GM12892 (cell line): ENCODE measurements around the gene TSSK3.

Experiments used
- DNase-seq: peaks from one replicate; pipeline ENCODE4 v3.0.0; 2011; ENCODE audit not compliant: insufficient read length
- FAIRE-seq: peaks from 2 replicates; lab custom pipeline; 2011; peaks lifted over from hg19 to GRCh38; lab: Jason Lieb, UNC
- POLR2A ChIP-seq: IDR thresholded peaks from 2 replicates; pipeline ENCODE4 v1.6.1; 2011; ENCODE audit warnings: low read depth, low read length, control low read depth
- POLR2AphosphoS5 ChIP-seq: IDR thresholded peaks from 2 replicates; pipeline ENCODE4 v1.6.1; 2011; ENCODE audit warnings: low read depth, low read length, control low read depth
- TAF1 ChIP-seq: IDR thresholded peaks from 2 replicates; pipeline ENCODE4 v1.6.1; 2011; ENCODE audit warnings: low read depth, mild to moderate bottlenecking, control low read depth, low read length, borderline replicate concordance

Gene TSSK3

DNA sequence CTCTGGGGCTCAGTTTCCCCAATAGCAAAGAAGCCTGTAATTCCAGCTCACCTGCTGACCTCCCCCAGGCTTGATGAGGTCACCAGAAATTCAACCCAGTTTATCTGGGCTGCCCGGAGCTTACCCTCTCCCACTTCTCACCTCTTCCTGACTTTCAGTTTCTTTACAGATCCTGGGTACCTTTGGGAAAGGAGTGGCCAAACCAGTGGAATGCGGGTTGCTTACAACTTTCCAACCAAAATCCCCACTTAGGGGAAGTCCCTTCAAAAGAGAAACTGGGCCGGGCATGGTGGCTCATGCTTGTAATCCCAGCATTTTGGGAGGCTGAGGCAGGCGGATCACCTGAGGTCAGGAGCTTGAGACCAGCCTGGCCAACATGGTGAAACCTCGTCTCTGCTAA lies 20.4 kb upstream of the TSSK3 start:
- no peak for FAIRE-seq
- TF ChIP-seq POLR2AphosphoS5 (no peak), TAF1 (no peak)

DNA sequence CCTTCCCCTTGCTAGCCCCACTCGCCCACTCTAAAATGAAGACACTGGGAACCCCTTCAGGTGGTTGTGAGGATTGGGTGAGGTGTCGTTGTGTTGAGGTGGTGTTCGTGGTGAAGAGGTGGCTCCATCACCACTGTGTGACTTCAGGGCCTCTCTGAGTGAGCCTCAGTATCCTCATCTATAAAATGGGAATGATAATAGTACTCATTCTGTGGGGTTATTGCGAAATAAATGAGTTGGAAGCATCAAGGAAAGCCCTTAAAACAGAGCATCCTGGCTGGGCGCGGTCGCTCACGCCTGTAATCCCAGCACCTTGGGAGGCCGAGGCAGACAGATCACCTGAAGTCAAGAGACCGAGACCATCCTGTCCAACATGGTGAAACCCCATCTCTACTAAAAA lies 19.6 kb upstream of the TSSK3 start:
- DNase-seq (no peak), FAIRE-seq (no peak)
- TF ChIP-seq POLR2A (no peak), TAF1 (no peak), POLR2AphosphoS5 (no peak)

More for the DNA sequence above, 20.4 kb upstream of the TSSK3 start:
- no peak for DNase-seq

DNA sequence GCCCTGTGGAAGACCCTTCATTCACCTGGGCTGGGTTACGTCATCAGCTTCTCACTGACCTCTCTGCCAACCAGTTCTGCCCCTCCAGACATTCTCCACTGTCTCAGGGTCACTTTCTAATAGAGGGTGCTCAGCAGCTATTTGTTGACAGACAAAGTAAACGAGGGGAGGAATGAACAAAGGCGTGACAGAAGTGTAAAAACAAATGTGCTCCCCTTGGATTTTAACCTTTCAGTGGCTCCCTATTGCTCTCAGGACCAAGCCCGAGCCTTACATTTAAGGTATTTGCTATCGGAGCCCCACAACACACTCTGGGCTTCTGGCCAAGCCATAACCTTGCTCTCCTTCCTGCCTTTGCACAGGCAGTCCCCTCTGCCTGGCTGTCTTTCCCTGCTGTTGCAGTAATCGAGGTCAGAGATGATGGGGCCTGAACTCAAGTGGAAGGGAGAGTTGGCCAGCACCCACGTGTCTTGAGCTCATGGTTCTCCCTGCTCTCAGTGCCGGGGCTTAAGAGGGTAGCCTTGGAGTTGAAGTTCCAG lies 17.0 kb upstream of the TSSK3 start:
- DNase-seq (no peak), FAIRE-seq (no peak)
- TF ChIP-seq POLR2A = no peak
- no peak for TF ChIP-seq TAF1
- TF ChIP-seq POLR2AphosphoS5 = no peak

DNA sequence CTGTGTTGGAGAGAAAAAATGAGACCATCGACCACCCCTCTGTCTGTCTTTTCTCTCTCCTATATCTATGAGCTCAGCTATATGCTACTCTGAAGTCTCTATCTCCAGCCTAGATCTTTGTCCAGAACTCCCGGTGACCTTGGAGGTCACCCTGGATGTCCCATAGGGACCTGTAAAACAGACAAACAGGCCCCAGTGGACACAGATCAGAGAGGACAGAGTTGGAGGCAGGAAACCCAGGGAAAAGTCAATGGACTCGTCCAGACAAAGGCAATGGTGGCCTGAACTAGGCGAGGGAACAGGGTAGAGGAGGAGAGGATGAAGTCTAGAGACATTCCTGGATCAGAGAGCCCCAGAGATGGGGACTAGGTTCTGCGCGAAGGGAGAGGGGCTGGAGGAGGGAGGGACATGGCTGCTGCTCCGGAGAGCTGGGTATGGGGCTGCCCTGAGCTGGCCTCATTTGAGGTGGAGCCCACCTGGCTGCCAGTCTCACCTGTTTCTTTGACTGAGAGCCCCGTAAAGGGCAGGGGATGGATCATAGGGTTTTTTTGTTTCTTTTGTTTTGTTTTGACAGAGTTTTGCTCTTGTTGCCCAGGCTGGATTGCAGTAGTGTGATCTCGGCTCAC lies 15.7 kb upstream of the TSSK3 start:
- no peak for DNase-seq
- TF ChIP-seq TAF1 = no peak
- no peak for TF ChIP-seq POLR2A
- no peak for TF ChIP-seq POLR2AphosphoS5
- FAIRE-seq = no peak

DNA sequence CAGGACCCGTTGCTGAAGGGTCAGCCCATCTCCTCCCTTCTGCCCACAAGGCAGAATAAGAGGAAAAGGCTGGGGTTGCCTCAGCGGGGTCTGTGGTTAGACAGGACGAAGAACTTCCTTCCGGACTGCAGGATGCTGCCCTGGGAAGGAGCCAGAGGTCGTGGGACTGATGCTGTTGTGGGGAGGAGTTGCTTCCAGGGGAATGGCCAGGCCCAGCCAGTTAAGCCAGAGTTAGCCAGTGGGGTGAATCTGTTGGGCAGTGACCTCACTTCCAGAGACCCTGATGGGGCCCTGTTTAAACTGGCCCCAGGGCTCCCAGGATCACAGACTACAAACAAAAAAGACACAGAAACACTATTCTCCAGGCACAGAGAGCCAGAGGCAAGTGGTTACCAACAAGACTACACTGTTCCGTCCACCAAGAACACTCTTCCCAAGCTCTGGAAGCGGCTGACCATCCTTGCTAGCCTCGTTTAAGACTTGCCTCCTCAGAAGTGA lies 13.1 kb upstream of the TSSK3 start:
- DNase-seq = no peak
- no peak for FAIRE-seq
- TF ChIP-seq TAF1 (no peak), POLR2A (no peak), POLR2AphosphoS5 (no peak)

DNA sequence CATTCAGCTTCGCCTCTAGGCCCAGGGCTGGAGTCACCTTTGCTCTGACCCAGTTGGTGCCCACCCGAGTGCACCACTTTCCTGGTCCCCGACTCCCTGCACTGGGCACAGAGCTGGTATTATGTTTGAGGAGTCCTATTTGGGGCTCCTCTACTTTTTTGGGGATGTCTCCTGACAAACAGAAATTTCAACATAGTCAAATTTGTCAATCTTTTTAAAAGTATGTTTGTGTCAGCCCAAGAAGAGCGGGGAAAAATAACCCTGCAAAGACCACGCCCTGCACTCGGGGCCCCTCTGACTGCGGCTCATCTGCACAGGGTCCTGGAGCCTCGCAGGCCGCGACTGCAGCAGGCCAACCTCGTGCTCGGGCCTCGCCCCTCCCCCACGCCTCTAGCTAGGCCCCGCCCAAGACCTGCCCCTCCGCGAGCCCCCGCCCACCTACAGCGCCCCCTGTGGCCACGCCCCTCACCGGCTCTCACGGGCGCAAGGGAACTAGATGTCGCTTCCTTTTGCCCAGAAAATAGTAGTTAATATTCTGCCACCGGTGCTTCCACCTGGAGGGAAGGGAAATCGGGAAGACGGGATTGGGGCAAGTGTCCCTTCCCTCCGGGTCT lies 11.4 kb upstream of the TSSK3 start:
- DNase-seq (peak; percentile 78), FAIRE-seq (no peak)
- no peak for TF ChIP-seq POLR2AphosphoS5
- TF ChIP-seq POLR2A = no peak
- TF ChIP-seq TAF1 = no peak

DNA sequence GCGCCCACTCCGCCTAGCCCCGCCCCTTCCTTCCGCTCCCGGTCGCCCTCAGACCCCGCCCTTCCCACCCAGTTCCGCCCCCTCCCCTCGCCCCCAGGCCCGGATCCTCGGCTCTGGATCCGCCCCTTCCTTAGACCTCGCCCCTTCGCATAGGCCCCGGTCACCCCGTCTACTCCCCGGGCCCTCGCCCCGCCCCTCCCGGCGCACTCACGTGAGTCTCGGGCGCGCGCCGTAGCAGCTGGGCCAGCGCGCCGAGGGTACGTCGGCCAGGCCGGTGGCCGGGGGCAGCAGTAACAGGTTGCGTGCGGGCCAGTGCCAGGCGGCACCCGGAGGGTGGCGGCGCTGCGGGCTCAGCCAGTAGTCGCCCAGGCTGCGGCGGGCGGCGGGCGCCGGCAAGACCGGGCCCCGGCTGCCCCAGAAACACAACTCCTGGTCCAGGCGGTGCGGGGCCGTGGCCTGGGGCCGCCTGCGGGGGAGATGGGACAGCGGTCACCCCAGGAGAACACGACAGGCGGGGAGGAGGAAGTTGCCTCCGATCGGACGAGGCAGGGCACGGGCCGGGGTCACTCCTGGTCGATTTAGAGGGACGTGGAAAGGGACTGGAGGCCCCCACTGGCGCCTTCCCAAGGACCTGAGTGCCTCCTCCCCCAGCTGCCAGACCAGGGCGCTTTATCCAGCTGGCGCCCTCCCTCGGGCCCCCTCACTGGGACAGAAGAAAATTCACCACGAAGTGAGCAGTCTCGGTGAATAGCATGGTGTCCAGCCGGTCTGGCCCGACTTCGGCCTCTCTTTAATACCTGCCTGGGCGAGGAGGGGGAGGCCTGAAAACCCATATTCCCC lies 10.7 kb upstream of the TSSK3 start:
- FAIRE-seq = peak; percentile 93
- peak; percentile 97 for DNase-seq
- TF ChIP-seq POLR2AphosphoS5 = no peak
- peak; percentile 63; the same call in 1 of the 2 replicates for TF ChIP-seq POLR2A

DNA sequence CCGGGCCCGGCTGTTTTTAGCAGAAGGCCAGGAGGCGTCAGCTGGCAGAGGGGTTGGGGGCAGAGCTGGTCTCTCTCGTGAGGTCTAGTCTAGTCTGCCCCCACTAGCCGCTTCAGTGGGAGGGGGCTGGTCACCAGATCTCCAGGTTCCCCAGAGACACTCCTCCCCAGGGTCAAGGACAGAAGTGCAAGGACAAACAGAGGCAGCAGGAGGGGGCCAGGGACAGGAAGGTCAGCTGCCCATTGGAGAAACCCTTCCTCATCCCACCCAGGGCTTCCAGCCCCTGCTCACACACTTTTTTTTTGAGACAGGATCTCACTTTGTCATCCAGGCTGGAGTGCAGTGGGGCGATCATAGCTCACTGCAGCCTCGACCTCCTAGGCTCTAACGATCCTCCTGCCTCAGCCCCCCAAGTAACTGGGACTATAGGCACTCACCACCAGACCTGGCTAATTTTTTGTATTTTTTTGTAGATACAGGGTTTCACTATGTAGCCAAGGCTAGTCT lies 10.0 kb upstream of the TSSK3 start:
- DNase-seq = no peak
- TF ChIP-seq POLR2AphosphoS5 = no peak
- TF ChIP-seq POLR2A = no peak
- TF ChIP-seq TAF1 = no peak
- FAIRE-seq = no peak

DNA sequence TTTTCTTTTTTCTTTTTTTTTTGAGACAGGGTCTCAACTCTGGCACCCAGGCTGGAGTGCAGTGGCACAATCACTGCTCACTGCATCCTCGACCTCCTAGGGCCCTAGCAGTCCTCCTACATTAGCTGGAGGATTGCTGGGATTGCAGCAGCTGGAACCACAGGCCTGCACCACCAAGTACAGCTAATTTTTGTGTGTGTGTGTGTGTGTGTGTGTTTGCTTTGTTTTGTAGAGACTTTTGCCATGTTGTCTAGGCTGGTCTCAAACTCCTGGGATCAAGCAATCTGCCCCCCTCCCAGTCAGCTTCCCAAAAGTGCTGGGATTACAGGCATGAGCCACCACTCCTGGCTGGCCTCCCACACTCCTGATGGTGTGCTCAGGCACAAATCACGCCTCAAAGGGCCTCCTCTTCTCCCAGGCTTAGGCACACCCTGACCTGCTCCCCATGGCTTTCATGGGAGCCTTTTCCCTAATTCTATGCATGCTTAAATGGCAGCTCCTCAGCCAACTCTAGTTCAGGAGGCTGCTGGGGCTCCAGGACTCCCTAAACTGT lies 9.4 kb upstream of the TSSK3 start:
- FAIRE-seq (no peak), DNase-seq (no peak)
- TF ChIP-seq TAF1 = no peak
- no peak for TF ChIP-seq POLR2AphosphoS5
- TF ChIP-seq POLR2A = no peak

DNA sequence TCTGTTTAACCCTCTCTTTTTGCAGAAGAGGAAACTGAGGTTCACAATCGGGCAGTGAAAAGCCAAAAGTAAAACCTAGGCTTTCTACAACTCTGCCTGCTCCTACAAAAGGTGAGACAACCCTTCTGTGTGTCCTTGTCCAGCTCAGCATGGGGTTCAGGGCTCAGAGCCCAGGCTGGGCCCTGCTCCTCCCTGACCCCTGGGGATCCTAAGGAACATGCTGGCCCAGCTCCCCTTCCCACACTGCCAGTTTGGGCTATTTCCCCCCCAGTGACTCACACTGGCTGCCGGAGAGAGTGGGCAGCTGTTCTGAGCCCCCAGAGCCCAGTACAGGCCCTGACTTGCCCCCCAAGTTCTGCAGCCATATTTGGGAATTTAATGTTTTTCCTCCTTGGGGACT lies 8.9 kb upstream of the TSSK3 start:
- DNase-seq (no peak), FAIRE-seq (no peak)
- TF ChIP-seq TAF1 = no peak
- no peak for TF ChIP-seq POLR2A
- no peak for TF ChIP-seq POLR2AphosphoS5
